Heart left ventricle (tissue), 16 donors: ENCODE results near the gene GZMM. TPM values are rescaled to one million over a fixed set of nuclear protein-coding genes. Genes with fewer than 3 reads are reported as not detected.

ENCODE experiments used
- ATAC-seq, 4 donors: fragments of 200-7000 bp; cut with Tn5 transposase; one replicate each; pipeline ENCODE4 v1.9.1; 2020 to 2022; ENCODE audit warnings: moderate library complexity in 4 of 4, mild to moderate bottlenecking in 3 of 4, moderate number of reproducible peaks in 1 of 4
- DNase-seq, 5 donors: peaks; one replicate each; pipeline ENCODE4 v3.0.0-alpha.2; 2020
- H3K27ac ChIP-seq, 12 donors: fragments of 200-600 bp; sonication (generic) in 4 of 12; one replicate each; pipeline versions ENCODE4 v1.5.0 to v1.8.0; 2016 to 2022; ENCODE audit warnings: mild to moderate bottlenecking in 2 of 12
- H3K27me3 ChIP-seq, 9 donors: fragments of 200-600 bp; sonication (generic) in 2 of 9; one replicate each; pipeline versions ENCODE4 v1.5.1 to v1.8.0; 2016 to 2022; ENCODE audit warnings: mild to moderate bottlenecking in 3 of 9
- H3K36me3 ChIP-seq, 9 donors: fragments of 200-600 bp; sonication (generic) in 2 of 9; one replicate each; pipeline versions ENCODE4 v1.5.0 to v1.8.0; 2018 to 2022; ENCODE audit warnings: mild to moderate bottlenecking in 2 of 9
- H3K4me1 ChIP-seq, 12 donors: fragments of 200-600 bp; sonication (generic) in 4 of 12; one replicate each; pipeline versions ENCODE4 v1.5.0 to v1.8.0; 2016 to 2022; ENCODE audit warnings: mild to moderate bottlenecking in 3 of 12
- H3K4me3 ChIP-seq, 12 donors: fragments of 200-600 bp; sonication (generic) in 4 of 12; one replicate each; pipeline versions ENCODE4 v1.5.0 to v1.8.0; 2017 to 2022; ENCODE audit warnings: mild to moderate bottlenecking in 9 of 12, moderate library complexity in 4 of 12
- H3K9me3 ChIP-seq, 12 donors: fragments of 200-600 bp; sonication (generic) in 4 of 12; one replicate each; pipeline versions ENCODE4 v1.5.0 to v1.8.0; 2016 to 2022; ENCODE audit warnings: mild to moderate bottlenecking in 1 of 12
- POLR2A ChIP-seq, 2 donors: fragments of 450-650 bp; IDR thresholded peaks; one replicate each; pipeline ENCODE4 v1.6.1; 2017; ENCODE audit warnings: antibody characterized with exemption in 2 of 2, mild to moderate bottlenecking in 2 of 2, moderate library complexity in 2 of 2
- WGBS, 4 donors: extraction: QIAGEN DNeasy Blood & Tissue Kit in 2 of 4; methylation state at CpG; one replicate each; pipeline versions ENCODE4 v1.1.5 to v1.1.7; 2013 to 2018; 5-methylcytosine and 5-hydroxymethylcytosine counted together
- intact Hi-C, 10 donors: fragments of 100-400 bp; cut with DNase I; formaldehyde crosslinking; loops; one replicate each; pipeline versions ENCODE4 v1.11.1 to v1.14.2; 2022
- polyA plus RNA-seq, 2 donors: library from polyadenylated mRNA; stranded (reverse); fragments of 200-250 nt; gene quantifications; one replicate each; pipeline ENCODE4 v1.2.3, GENCODE V29; 2013
- total RNA-seq, 9 donors: library from RNA; depleted of rRNA in 2 of 9; stranded (reverse); fragments of >200 nt in 2 of 9; fragmentation: NEBNext Ultra II Directional in 3 of 9; extraction: Animal tissue kit (Norgen Biotek cat#: 25700) in 3 of 9; gene quantifications; one replicate each; pipeline versions ENCODE4 v1.1.0 to v1.2.4, GENCODE V29; 2016 to 2023
- TF ChIP-seq, protein P1 (sequence below), 12 donors: fragments of 200-600 bp; sonication (generic) in 4 of 12; IDR thresholded peaks; one replicate each; pipeline versions ENCODE4 v1.5.0 to v1.8.0; 2018 to 2022; ENCODE audit warnings: antibody characterized with exemption in 12 of 12, mild to moderate bottlenecking in 5 of 12
- donor health status: ischemic (EF 13 %, LVEDD 7.1; RV severe dilation, severe dysfunction).
- donor health status: healthy with polysubstance abuse.
- donor health status: DM: no; HTN: yes; CAD: no.
- donor health status: DM: no; HTN: no; CAD: no.
- donor health status: ischemic (EF 25% LVEDD 6.9; RV normal size, moderate dysfunction).
- donor health status: ischemic (EF 25% LVEDD 5.7; RV mildly dilated, moderate dysfunction).
- donor health status: healthy.
- donor health status: DM: yes; HTN: yes; CAD: no.
- donor health status: ischemic (EF 35%, LVEDD 5.7; RV mildly dilated, moderate dysfunction).
- donor health status: nonischemic (EF 11% LVEDD 7.7; RV severe dilation, severe dysfunction).
- donor health status: DM: yes; HTN: yes; CAD: no.
- donor health status: PGD.
- donor health status: ischemic (EF 29% LVEDD 5.4; RV normal size, mild dysfunction).
- donor health status: nonischemic (EF 23%, LVEDD 6.1; RV moderate dilation, normal function).

The GZMM gene
- total and polyA plus RNA-seq, 11 donors: 0.12 to 3.0 (median 0.47) TPM; not detected in 5

DNA sequence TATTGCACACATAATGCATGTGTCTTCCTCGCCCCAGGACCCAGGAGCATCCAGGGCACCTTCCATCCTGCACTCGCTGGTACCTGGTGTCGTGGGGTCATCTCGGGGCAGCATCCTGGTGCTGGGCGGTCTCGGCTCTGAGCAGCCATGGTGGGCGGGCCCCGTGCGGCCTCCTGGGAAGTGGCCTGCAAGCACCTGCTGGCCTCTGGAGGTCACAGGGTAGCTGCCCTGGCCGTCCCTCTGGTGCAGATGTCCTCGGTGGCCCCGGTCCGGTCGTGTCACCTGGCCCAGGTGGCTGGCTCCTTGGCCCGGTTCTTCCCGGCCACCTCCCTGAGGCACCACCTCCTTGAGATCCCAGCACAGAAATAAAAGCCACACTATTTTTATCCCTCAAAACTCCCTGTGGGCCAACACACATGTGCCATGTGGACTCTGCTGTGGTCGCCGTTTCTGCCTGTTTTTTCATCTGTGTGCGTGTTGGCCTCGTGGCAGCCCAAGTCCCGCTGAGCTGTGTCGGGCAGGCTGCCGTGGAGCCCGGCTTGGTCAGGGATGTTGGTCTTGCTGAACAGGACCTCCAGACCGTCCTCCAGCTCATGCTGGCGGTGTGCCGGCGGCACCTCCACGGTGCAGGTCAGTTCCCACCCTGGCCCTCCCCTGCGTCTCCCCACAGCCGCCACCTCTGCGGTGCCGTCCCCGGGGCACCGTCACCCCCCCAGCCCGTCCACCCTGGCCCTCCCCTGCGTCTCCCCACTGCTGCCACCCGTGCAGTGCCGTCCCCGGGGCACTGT lies 5.0 kb upstream of the GZMM start:
- Histone ChIP-seq H3K9me3 (no peaks in the 10 kb centered on the region), H3K27me3 (no peaks in the 10 kb centered on the region), H3K4me3 (no peak overlapping the region), H3K36me3 (peaks cover 2 to 74% (median 60%) of the 10 kb centered on the region in 9 donors), H3K27ac (peak overlapping the region in 1 of 12 donors; percentile 7), H3K4me1 (peaks cover 10 to 32% (median 16%) of the 10 kb centered on the region in 12 donors)
- DNase-seq: no peak
- intact Hi-C loops: loop anchor here in 1 of 10 donors (10.0 kb wide), 1 partner anchor 96 kb away; the partner anchor contains the start of genes FGF22 and POLRMT
- WGBS, 4 donors: 75 to 89% (median 86%) methylated on average over 26 to 40 of the region's 40 CpGs
- no peak for TF ChIP-seq POLR2A (IDR thresholded peaks at IDR 0.05)
- TF ChIP-seq, protein P1, sequence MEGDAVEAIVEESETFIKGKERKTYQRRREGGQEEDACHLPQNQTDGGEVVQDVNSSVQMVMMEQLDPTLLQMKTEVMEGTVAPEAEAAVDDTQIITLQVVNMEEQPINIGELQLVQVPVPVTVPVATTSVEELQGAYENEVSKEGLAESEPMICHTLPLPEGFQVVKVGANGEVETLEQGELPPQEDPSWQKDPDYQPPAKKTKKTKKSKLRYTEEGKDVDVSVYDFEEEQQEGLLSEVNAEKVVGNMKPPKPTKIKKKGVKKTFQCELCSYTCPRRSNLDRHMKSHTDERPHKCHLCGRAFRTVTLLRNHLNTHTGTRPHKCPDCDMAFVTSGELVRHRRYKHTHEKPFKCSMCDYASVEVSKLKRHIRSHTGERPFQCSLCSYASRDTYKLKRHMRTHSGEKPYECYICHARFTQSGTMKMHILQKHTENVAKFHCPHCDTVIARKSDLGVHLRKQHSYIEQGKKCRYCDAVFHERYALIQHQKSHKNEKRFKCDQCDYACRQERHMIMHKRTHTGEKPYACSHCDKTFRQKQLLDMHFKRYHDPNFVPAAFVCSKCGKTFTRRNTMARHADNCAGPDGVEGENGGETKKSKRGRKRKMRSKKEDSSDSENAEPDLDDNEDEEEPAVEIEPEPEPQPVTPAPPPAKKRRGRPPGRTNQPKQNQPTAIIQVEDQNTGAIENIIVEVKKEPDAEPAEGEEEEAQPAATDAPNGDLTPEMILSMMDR (IDR thresholded peaks at IDR 0.05): no peak
- ATAC-seq: no peak

DNA sequence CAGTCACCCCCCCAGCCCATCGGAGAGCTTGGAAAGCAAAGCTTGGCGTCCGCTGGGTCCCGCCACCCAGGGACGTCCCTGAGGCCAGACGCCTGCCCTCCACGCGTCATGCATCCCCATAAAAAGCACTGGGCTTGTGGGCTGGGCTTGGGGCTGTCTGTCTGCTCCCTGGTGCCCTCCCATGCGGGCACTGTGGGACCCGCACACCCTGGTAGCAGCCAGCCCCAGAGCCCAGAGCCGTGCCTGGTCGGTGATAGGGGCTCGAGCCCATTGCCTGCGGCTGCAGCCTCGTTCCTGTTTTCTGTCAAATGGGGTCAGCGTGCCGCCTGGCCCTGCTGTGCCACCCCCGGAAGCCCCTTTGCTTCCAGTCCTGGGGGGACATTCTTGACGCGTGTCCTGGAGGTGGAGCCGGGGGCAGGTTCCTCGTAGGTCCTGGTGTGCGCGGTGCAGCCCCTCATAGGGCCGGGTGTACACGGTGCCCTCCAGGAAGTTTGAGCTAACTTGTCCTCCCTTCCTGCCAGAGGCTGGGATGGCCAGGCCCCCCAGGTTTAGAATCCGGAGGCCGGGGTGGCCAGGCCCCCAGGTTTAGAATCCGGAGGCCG lies 4.3 kb upstream of the GZMM start:
- 77 to 90% (median 87%) methylated on average over 10 to 30 of the region's 30 CpGs for WGBS, 4 donors
- no peaks in the 10 kb centered on the region for H3K27me3 ChIP-seq
- H3K36me3 ChIP-seq: peaks cover 2 to 74% (median 60%) of the 10 kb centered on the region in 9 donors
- DNase-seq (peak in 1 of 5 donors; percentile 73), ATAC-seq (peak in 1 of 4 donors; percentile 61)
- peak overlapping the region in 1 of 12 donors; percentile 7 for H3K27ac ChIP-seq
- H3K4me3 ChIP-seq: no peak overlapping the region
- peaks cover 7 to 34% (median 13%) of the 10 kb centered on the region in 12 donors for H3K4me1 ChIP-seq
- no peaks in the 10 kb centered on the region for H3K9me3 ChIP-seq
- intact Hi-C loops: loop anchor here in 3 of 10 donors (10.0 kb wide), 2 partner anchors 95 to 195 kb away; partner anchors contain the start of genes FGF22 (in 1 of the 3) and POLRMT (in 1 of the 3)
- no peak for TF ChIP-seq POLR2A (IDR thresholded peaks at IDR 0.05)
- TF ChIP-seq, protein P1 (IDR thresholded peaks at IDR 0.05): no peak

DNA sequence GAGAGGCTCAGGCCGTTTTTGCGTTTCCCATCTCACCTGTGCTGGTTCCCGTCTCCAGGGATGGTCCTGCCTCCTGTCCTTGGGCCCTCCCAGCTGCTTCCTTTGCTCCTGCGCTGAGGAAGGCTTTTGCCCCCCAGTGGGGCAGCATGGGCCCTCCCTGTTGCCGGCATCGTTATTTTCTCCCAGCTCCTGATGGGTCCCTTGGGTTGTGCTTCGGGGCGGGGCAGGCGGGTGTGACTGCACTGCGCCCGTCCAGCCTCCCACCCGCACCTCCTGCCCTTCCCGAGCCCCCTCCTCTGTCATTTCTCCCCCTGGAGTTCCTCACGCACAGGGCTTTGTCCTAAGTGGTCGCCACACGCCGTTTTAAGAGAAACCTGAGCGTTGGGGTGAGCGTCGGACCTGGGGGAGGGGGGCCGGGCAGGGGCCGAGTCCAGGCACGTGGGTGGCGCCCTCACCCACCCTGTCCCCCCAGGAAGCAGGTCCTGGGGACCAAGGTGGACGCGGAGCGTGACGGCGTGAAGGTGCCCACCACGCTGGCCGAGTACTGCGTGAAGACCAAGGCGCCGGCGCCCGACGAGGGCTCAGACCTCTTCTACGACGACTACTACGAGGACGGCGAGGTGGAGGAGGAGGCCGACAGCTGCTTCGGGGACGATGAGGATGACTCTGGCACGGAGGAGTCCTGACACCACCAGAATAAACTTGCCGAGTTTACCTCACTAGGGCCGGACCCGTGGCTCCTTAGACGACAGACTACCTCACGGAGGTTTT lies 2.8 kb upstream of the GZMM start:
- Histone ChIP-seq H3K4me1 (peaks cover 0 to 23% (median 2%) of the 10 kb centered on the region in 12 donors), H3K27me3 (no peaks in the 10 kb centered on the region), H3K4me3 (no peak overlapping the region), H3K9me3 (no peaks in the 10 kb centered on the region), H3K27ac (no peak overlapping the region), H3K36me3 (peaks cover 2 to 62% (median 52%) of the 10 kb centered on the region in 9 donors)
- WGBS, 4 donors: 89 to 92% (median 90%) methylated on average over 51 of the region's 51 CpGs
- ATAC-seq: no peak
- TF ChIP-seq, protein P1 (IDR thresholded peaks at IDR 0.05): no peak
- no peak for TF ChIP-seq POLR2A (IDR thresholded peaks at IDR 0.05)
- intact Hi-C loops: loop anchor here in 2 of 10 donors (10.0 kb wide), 1 partner anchor 194 kb away; no protein-coding TSS in a partner anchor
- DNase-seq: no peak
